NCI-H2107 (cell line): Measurements from ENCODE around the gene NOTO.

ENCODE experiments used
- DNase-seq: peaks from one replicate; lab custom pipeline; 2025; lab: John Stamatoyannopoulos, UW

Gene NOTO

GRCh38 chr2:73257425-73258125 is 55.2 kb downstream of the NOTO start:
- no peak for DNase-seq

- DNase-seq = no peak
These were observed 56.0 kb downstream of the NOTO start for GRCh38 chr2:73258186-73258912.

GRCh38 chr2:73258913-73259215 is 56.5 kb downstream of the NOTO start:
- no peak for DNase-seq

GRCh38 chr2:73259276-73259675 is 56.9 kb downstream of the NOTO start:
- DNase-seq = no peak

- no peak for DNase-seq
These were observed 57.4 kb downstream of the NOTO start for GRCh38 chr2:73259704-73260337.

GRCh38 chr2:73260338-73260984 is 58.1 kb downstream of the NOTO start:
- no peak for DNase-seq
